SK-N-SH treated with all-trans-retinoic acid at 6 μM for 48 hours (cell line): ENCODE measurements around the gene GRM4.

Source experiments
- BACH2 ChIP-seq: fragments of 250-450 bp; sonication (Bioruptor Pico); IDR thresholded peaks from 2 replicates; pipeline ENCODE4 v1.9.0; 2021; ENCODE audit warnings: mild to moderate bottlenecking, borderline replicate concordance
- CSDC2 ChIP-seq: fragments of 250-450 bp; sonication (Bioruptor Pico); IDR thresholded peaks from 2 replicates; pipeline ENCODE4 v1.5.0; 2020; ENCODE audit warnings: mild to moderate bottlenecking, moderate library complexity
- PPARA ChIP-seq: fragments of 250-450 bp; sonication (Bioruptor Pico); IDR thresholded peaks from 2 replicates; pipeline ENCODE4 v1.5.0; 2020; ENCODE audit warnings: mild to moderate bottlenecking, borderline replicate concordance
- RARB ChIP-seq: fragments of 250-450 bp; sonication (Bioruptor Pico); IDR thresholded peaks from 2 replicates; pipeline ENCODE4 v1.8.0; 2021; ENCODE audit warnings: mild to moderate bottlenecking, moderate library complexity
- SNAI2 ChIP-seq: fragments of 250-450 bp; sonication (Bioruptor Pico); IDR thresholded peaks from 2 replicates; pipeline ENCODE4 v1.5.0; 2020; ENCODE audit warnings: mild to moderate bottlenecking, moderate library complexity
- ZFP3 ChIP-seq: fragments of 250-450 bp; sonication (Bioruptor Pico); IDR thresholded peaks from 2 replicates; pipeline ENCODE4 v1.5.0; 2020; ENCODE audit warnings: mild to moderate bottlenecking, moderate library complexity
- ZNF8 ChIP-seq: fragments of 450-650 bp; formaldehyde crosslinking; IDR thresholded peaks from 2 replicates; pipeline ENCODE4 v1.5.0; 2020; ENCODE audit warnings: mild to moderate bottlenecking, moderate library complexity
- TF ChIP-seq, protein P1 (sequence below): fragments of 250-450 bp; sonication (Bioruptor Pico); IDR thresholded peaks from 2 replicates; pipeline ENCODE4 v1.8.0; 2020; ENCODE audit warnings: mild to moderate bottlenecking, moderate library complexity, borderline replicate concordance
- TF ChIP-seq, protein P2 (sequence below): fragments of 250-450 bp; sonication (Bioruptor Pico); IDR thresholded peaks from 2 replicates; pipeline ENCODE4 v1.5.1; 2020; ENCODE audit warnings: low read depth, mild to moderate bottlenecking, moderate library complexity
- TF ChIP-seq, protein P3 (sequence below): fragments of 250-450 bp; sonication (Bioruptor Pico); IDR thresholded peaks from 2 replicates; pipeline ENCODE4 v1.5.1; 2021; ENCODE audit warnings: mild to moderate bottlenecking, moderate library complexity

DNA sequence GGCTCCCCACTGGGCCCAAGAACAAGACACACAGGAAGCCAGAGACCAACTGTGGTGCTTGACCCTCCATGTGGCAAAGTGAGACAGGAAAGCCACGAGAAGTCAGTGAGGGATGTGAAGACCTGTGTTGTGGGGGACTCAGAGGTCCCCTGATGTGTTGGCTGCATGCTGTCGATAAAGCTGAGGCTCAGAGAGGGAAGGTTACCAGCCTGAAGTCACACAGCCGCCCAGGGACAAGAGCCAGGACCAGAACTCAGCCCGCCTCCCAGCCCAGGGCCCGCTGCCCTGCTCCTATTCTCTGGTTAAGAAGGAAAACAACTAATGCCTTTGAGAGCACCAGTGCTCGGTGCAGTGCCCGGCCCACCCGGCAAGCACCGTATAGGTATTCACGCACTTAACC, 63.5 kb downstream of the GRM4 start:
- TF ChIP-seq, protein P1, sequence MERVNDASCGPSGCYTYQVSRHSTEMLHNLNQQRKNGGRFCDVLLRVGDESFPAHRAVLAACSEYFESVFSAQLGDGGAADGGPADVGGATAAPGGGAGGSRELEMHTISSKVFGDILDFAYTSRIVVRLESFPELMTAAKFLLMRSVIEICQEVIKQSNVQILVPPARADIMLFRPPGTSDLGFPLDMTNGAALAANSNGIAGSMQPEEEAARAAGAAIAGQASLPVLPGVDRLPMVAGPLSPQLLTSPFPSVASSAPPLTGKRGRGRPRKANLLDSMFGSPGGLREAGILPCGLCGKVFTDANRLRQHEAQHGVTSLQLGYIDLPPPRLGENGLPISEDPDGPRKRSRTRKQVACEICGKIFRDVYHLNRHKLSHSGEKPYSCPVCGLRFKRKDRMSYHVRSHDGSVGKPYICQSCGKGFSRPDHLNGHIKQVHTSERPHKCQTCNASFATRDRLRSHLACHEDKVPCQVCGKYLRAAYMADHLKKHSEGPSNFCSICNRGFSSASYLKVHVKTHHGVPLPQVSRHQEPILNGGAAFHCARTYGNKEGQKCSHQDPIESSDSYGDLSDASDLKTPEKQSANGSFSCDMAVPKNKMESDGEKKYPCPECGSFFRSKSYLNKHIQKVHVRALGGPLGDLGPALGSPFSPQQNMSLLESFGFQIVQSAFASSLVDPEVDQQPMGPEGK, result no peak
- TF ChIP-seq RARB (no peak), PPARA (no peak), SNAI2 (CRISPR knock-in tag) (no peak), ZNF8 (no peak), ZFP3 (CRISPR knock-in tag) (no peak), CSDC2 (no peak), BACH2 (CRISPR knock-in tag) (no peak)
- TF ChIP-seq, protein P2, sequence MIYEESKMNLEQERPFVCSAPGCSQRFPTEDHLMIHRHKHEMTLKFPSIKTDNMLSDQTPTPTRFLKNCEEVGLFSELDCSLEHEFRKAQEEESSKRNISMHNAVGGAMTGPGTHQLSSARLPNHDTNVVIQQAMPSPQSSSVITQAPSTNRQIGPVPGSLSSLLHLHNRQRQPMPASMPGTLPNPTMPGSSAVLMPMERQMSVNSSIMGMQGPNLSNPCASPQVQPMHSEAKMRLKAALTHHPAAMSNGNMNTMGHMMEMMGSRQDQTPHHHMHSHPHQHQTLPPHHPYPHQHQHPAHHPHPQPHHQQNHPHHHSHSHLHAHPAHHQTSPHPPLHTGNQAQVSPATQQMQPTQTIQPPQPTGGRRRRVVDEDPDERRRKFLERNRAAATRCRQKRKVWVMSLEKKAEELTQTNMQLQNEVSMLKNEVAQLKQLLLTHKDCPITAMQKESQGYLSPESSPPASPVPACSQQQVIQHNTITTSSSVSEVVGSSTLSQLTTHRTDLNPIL (CRISPR knock-in tag), result no peak
- TF ChIP-seq, protein P3, sequence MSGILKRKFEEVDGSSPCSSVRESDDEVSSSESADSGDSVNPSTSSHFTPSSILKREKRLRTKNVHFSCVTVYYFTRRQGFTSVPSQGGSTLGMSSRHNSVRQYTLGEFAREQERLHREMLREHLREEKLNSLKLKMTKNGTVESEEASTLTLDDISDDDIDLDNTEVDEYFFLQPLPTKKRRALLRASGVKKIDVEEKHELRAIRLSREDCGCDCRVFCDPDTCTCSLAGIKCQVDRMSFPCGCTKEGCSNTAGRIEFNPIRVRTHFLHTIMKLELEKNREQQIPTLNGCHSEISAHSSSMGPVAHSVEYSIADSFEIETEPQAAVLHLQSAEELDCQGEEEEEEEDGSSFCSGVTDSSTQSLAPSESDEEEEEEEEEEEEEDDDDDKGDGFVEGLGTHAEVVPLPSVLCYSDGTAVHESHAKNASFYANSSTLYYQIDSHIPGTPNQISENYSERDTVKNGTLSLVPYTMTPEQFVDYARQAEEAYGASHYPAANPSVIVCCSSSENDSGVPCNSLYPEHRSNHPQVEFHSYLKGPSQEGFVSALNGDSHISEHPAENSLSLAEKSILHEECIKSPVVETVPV, result no peak
